Measurements from ENCODE around the gene SEC23A.
"Not testable (repeated sequence)": the region's sequence is repeated elsewhere in the genome, so short reads cannot be mapped to it uniquely, and the experiment has no call there.

The SEC23A gene

DNA sequence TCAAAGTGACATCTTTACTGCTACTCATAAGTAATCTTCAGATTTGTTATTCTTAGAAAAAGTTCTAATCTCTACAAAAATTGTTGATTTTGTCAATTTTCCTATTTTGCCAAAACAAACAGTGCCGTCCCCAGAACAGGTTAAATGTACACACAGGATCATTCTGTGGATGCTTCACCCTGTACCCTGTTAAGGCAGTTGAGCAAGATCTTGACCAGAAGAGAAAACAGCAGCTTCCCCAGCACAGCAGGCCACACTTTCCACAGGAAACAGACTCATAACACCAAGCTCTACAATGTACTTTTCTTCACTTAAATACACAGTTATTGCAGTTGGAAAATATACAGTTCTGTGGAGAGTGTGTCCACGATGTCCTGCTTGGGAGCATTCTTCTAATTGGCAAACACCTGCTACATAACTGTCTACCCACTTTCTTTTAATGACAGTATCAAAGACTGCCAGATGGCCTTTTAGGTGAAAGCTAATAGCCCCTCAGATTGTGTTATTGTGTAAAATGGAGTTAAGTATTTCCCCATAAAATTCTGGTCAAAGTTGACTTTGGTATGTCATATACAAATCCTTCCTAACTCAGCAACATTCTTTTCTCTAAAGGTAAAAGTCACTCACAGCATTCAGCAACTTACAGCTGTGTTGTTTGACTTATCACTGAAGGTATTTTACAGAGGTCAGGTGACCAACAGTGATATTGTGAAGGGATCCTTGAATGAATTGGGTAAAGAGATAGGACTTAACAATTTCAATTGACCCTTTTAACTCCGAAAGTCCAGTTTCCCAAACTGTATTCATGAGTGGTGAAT lies 77.0 kb downstream of the SEC23A start:
- no peak for DNase-seq

DNA sequence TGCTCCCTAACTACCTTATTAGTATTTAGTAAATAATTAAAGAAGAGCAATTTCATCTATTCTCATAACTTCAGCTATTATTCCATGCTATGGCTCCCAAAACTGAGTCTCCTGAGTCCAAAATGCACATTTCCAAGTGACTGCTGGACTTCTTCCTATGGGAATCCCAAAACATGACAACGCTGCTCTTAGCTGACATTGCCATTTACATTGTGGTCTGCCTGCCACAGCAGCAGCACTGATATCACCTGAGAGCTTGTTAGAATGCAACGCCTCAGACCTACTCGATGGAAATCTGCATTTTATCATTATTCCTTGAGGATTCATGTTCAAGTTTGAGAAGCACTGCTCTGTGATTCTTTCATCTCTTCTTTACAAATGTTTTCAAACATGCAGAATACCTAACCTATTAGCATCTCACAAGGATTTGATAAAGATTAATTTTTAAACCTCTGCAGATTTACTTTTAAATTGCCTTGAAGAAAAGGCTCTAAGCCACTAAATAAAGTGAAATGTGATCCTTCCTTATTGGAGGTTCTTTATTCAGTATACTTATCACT lies 77.7 kb downstream of the SEC23A start:
- DNase-seq: no peak

DNA sequence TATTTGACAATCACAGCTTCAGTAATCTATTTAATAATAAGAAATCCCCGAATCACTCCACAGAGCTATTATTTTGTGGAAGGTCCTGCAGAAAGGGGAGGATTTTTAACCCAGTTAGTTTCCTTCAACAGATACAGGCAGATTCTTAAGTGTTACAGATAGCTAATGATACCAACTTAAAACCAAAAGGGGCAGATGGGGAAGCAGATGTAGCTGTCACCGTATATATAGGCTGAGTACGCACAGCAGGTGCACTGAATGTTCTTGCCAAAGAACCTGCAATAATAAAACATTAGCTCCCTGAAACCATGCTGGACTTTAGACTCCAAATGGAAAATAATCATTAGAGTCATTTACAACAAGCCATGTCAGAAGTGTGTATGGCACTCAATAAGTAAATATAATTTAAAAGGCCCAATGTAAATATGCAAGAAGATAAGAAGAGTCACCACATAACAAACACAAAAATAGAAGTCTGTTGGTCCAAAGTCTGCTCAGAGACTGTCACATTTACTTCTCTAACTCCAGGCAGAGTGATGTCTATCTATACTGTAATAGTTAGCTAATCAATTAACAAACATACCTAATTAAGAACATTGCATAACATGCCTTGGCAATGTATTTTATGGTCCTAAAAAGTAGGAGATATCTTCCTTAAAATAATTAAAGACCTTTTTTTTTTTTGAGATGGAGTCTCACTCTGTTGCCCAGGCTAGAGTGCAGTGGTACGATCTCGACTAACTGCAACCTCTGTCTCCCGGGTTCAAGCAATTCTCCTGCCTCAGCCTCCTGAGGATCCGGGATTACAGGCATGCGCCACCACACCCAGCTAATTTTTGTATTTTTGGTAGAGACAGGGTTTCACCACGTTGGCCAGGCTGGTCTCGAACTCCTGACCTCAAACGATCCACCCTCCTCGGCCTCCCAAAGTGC lies 78.8 kb downstream of the SEC23A start:
- no peak for DNase-seq

DNA sequence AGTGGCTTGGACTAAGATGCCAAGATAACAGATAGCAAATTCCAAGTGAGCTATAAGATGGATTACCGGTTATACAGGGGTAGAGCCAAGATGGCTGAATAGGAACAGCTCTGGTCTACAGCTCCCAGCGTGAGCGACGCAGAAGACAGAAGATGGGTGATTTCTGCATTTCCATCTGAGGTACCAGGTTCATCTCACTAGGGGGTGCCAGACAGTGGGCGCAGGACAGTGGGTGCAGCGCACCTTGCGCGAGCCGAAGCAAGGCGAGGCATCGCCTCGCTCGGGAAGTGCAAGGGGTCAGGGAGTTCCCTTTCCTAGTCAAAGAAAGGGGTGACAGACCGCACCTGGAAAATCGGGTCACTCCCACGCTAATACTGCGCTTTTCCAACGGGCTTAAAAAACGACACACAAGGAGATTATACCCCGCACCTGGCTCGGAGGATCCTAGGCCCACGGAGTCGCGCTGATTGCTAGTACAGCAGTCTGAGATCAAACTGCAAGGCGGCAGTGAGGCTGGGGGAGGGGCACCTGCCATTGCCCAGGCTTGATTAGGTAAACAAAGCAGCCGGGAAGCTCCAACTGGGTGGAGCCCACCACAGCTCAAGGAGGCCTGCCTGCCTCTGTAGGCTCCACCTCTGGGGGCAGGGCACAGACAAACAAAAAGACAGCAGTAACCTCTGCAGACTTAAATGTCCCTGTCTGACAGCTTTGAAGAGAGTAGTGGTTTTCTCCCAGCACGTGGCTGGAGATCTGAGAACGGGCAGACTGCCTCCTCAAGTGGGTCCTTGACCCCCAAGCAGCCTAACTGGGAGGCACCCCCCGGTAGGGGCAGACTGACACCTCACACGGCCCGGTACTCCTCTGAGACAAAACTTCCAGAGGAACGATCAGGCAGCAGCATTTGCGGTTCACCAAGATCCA lies 85.7 kb downstream of the SEC23A start:
- not testable (repeated sequence) for DNase-seq

DNA sequence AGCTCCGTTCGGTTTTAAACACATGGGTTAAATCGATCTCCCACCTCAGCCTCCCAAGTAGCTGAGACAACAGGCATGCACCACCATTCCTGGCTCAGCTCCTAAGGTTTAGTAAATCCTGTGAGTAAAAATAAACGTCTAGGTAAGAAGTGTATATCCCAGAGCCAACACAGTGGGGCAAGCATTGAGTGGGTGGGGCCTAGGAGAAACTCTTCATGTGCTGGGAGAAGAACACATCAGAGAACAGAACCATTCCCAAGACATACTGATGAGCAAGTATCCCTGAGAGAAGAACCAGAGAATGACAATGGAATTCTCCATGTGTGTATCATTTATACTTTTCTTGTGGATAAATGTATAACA lies 86.3 kb downstream of the SEC23A start:
- no peak for DNase-seq

DNA sequence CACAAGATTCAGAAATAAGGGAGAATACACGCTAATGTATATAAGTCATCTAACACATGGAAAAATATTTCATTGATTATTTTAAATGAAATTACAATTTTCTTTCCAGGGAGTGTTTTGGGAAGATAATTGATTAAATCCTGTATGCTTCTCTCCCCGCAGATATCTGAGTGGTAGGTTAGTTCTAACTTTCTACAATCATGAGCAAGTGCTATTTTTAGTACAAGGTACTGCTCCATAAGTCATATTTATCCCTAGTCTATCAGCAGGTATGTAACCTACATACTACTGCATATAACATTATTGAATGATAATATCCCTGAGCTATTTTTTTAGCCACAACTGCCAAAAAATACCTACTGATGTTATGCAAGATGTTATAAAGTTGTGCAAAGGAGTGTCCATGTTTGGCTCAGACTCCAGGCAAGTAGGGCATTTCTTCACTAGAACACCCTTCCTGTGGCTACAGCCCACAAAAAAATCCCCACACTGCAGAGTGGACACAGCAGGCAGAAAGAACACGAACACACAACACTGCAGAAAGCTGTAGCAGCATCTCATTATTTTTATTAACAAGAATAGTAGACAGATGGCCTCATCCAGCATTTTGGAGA lies 87.0 kb downstream of the SEC23A start:
- no peak for DNase-seq

DNA sequence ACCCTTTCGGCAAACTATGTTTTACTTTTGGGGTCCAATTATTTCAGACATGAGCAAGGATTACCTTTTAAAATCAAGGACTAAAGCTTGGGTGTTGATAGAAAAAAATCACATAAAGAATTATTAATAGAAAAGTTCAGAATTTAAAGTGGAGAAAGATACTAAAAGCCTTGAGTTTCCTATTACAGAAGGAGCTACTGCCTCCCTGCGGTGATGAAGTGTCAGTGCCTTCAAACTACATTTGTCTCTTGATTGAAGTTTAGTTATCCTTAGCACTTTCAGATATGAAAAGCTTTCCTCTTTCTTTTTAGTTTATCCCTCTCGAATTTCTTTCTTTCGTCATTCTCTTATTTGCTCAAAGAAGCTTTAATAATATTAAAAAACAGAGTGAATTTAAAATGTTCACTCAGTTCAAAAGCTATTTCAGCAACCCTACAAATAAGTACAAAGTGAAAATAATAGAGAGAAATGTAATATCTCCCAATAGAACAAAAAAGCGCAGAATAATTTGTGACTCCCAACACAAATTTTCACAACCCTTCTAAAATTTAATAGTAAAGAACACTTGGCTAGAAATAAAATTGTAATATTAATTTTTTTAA lies 87.6 kb downstream of the SEC23A start:
- DNase-seq: no peak

DNA sequence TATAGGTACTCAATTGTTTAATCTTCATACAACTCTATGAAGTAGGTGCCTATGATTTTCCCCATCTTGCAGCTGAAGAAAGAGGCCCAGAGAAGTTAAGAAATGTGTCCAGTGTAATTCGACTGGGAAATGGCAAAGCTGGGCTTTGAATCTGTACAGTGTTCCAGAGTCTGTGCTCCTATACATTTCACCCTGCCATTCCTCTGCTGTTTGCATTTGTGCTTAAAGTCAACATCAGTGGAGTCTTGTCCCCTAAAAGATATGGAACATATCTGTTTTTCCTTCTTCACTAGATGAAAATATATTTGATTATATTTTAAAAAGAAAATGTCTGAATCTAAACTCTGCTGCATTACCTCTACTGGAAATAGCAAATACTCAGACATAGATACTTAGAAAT lies 88.6 kb downstream of the SEC23A start:
- DNase-seq: no peak

DNA sequence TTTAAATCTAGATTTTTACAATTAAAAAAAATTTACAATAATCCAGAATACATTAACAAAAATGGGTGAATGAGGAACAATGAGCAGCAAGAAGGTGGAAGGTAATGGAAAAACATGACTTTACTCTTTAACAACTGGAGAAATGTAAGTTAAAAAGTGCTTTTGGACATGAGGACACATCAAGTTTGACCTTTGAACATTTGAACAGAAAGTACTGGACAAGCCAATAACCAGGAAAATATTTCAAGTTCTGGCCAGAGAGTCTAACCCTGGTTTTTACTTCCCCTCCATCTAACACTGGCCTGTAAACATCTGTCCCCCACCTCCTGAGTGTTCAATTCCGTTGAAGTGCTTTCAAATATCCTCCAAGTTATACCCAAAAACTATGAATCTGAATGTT lies 94.1 kb downstream of the SEC23A start:
- not testable (repeated sequence) for DNase-seq

DNA sequence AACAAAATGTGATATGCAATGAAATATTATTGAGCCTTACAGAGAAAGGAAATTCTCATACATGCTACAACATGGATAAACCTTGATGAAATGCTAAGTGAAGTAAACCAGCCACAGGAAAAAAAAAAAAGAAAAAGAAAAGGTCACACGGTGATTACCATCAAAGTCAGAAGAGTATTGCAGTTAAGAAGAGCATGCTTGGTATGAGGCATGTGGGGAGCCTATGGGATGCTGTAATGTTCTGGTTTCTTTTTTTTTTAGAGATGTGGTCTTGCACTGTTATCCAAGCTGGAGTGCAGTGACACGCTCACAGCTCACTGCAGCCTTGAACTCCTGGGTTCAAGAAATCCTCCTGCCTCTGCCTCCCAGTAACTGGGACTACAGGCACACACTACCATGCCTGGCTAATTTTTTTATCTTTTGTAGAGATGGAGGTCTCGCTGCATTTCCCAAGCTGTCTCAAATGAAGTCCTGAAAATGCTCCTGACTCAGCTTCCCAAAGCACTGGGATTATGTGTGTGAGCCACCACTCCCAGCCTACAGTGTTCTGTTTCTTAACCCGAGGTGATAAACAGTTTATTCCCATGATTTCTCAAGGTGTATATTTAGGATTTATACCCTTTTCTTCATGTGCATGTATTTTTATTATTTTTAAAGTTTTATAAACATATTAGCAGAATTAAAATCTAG lies 96.2 kb downstream of the SEC23A start:
- DNase-seq: no peak

DNA sequence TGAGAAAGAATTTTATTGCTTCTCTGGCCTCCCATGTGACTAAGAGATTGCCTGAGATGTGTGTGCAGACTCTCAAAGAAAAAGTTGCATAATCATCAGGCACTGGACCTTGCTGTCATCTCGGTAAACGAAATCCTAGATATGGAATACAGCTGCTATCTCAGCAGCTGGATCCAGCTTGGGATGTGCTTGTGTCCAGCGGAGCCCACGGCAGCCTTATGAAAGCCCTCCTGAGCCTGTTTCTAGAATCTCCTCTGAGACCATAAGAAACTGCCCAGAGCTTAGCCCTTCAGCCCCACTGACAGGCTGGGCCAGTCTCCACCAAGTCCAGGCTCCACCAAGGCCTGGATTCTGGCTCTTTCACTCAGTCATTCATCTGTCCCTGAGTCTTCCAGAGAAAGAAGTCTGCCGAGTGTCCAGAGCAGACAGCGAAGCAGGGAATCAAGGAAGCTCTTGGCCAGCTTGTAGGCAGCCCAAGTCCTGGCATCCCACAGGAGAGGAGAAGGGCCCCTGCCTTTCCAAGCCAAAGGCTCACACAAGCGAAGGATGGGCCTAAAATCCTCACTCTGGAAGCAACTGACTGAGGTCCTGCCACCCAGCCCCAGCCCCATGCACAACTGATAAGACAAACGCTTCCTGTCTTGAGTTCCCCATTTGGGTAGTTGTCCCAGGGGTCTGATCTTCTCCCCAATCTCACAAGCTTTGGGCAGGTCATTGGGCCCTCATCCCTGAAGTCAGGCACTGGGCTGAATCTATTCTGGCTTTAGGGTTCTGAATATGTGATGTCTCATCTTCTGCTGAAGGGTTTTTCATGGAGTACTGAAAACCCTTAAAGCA lies 97.8 kb downstream of the SEC23A start:
- no peak for DNase-seq

DNA sequence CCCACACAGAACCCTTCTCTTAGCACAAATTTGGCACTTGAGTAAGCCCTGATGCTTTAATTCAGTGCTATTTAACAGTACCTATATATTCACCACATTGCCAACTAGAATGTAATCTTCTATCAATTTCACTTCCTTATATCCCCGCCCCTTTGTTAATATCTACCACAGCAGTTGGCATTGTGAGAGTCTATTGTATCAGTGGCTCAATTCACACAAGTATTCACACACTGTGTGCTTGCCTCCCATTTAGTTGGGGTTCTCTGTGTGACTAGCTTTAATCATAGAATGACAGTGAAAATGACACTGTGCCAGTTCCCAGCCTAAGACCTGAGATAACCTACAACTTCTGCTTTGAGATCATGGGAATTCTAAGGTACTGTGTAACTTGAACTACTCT lies 103.1 kb downstream of the SEC23A start:
- no peak for DNase-seq

DNA sequence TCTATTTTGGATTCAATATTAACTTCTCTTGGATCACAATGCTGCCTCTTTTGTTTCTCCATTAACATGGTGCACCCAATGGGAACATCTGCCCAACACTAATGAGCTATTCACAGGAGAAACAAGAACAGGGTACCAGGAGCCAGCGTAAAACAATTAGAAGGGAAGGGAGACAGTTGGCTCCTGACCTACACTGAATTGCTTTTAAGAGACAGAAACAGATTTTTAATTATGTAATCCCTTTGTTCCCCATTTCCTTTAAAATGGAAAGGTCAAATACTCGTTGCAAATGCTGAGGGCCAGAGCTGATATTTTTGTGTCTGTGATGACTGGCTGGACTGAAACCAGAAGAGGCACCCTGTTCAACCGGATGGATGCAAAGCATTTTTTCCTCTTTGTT lies 108.3 kb downstream of the SEC23A start:
- no peak for DNase-seq

DNA sequence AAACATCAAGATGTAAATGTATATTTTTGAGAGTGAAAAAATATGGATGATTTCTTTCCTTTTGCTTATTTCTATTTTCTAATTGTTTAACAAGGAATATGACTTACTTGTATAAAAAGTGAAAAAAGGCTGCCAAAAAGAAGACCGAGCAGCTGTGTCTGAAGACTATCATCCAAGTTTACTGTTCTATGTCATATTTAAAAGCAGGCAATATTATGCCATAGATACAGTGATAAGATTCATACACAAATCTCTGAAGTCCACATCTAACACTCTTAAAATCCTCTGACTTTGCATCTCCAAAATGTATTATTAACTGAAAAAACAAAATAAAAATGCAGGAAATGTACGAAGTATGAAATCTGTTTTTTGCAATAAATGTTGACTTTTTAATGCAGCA lies 109.1 kb downstream of the SEC23A start:
- DNase-seq: no peak

DNA sequence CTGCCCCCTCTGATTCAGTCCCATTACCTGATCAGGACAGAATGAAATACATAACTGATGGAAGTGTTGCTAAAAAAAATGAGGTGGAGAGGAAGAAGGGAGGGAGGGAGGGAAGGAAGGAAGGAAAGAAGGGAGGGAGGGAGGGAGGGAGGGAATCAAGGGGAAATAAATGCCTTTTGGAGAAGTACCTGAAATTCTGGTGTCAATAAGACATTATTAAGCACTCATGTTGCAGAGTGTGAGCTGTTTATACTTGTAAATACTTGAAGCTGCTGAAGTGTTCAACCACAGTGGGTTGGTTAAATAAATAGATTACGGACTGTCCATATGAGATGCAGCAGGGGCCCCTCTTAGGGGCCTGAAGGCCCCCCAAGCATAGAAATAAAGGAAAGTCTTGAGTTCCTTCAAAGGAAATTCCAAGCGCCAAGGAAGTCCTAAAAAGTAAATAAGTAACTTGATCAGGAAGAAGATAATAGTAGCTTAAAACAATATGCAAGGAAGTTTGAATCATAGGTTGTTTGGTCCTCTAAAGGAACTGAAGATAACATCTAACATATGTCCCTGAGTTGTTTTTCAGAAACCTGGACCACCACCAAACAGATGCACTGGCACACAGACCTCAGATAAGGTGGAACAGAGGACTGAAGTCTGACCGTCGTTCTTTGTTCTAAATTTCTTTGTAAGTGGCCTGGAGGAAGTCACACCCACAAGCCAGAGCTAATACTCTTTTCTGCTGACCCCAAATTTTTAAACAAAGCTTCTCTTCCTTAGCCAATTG lies 110.8 kb downstream of the SEC23A start:
- no peak for DNase-seq

DNA sequence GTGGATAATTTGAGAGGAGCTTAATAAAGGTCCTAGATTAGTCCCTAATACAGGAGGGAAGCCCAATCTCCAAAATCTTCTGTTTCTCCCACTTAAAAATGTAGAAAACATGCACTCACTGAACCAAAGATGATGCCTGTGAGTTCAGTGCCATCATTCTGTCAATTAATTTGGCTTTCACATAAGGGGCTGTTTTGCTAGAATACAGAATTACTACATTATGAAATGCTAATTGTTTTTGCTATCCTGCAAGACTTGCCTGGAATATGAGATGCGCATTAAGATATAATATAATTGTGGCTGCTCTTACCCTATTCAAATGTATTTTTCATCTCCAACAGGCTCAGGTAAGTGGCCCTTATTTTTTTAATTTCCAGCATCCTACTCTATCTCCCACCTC lies 111.7 kb downstream of the SEC23A start:
- DNase-seq: no peak

DNA sequence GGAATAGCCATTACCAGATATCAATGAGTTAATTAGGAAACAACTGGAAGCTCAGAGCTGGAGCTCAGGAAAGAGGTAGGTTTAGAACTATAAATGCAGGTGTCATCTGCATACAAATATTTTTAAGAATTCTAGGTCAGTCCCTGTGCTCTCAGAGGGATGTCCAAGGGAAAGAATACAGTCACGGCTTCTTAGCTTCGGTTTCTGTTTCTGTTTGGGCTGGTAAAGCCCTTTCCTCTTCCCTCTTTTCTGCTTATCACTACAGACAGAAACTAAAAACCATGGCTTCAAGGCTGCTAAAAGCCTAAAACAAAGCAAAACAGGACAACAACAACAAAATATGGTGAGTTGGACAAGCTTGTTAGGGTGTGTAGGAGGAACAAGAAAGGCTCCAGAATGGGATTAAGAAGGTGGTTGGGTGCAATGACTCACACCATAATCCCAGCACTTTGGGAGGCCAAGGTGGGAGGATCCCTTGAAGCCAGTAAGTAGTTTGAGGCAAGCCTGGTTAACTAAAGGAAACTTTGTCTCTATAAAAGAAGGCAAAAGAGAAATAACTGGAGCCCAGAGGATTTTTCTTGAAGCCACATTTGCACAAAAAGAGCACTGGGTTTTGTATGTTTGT lies 113.0 kb downstream of the SEC23A start:
- no peak for DNase-seq

DNA sequence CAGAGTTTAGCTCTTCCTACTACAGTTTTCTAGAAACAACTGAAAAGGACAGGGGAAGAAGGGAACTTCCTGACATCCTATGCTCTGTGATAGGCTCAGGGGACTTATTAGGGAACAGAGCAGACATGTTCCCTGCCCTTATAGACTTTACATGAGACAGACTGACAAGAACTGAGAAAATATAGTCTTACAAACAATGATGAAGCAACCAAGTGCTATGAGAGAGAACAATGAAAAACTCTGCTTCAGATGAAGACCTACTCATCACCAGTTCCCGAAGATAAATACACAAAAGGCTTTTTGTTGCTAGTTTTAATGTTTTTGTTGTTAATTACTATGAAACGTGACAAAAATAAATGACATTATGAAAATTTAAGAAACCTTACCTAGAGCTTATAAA lies 115.3 kb downstream of the SEC23A start:
- DNase-seq: no peak

DNA sequence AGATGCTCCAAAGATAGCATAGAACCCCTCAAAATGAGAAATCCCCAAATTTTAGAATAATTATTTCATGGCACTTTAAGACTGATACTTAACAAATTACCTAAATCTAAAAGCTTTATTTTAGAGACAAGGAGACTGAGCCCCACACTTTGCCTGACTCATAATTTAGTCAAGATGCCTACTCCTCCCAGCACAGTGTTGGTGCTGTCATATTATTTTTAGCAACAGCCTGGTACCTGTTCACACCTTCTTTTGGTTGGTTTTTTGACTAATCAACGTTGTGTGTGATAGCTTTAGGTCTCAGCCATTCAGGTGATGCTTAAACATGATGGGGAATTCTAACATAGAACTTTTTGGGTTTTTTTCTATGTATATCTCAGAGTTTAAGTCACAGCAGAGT lies 120.2 kb downstream of the SEC23A start:
- no peak for DNase-seq

Measured in NCI-H2107 (cell line).